Measurements from ENCODE around the gene OR11H6.
"Not testable (repeated sequence)": the region's sequence is repeated elsewhere in the genome, so short reads cannot be mapped to it uniquely, and the experiment has no call there.

OR11H6 gene

GRCh38 chr14:20235415-20235814 lies 11.9 kb downstream of the OR11H6 start:
- not testable (repeated sequence) for H3K4me1 ChIP-seq (ENCODE audit: control insufficient read depth in 5 of 5, insufficient read depth in 5 of 5, low read length in 5 of 5); H3K27me3 ChIP-seq (ENCODE audit: control insufficient read depth in 5 of 5, insufficient read depth in 4 of 5, low read length in 5 of 5); H3K36me3 ChIP-seq (ENCODE audit: control insufficient read depth in 5 of 5, insufficient read depth in 5 of 5, low read length in 5 of 5)

GRCh38 chr14:20247646-20248246 lies 24.2 kb downstream of the OR11H6 start:
- no peaks in the 10 kb centered on the region for H3K36me3 ChIP-seq (ENCODE audit: control insufficient read depth in 5 of 5, insufficient read depth in 5 of 5, low read length in 5 of 5)
- no peak overlapping the region for H3K27ac ChIP-seq (ENCODE audit: low read depth, low read length)

More at GRCh38 chr14:20235415-20235814, 11.9 kb downstream of the OR11H6 start:
- H3K9ac ChIP-seq (ENCODE audit: low read length in 5 of 5); H3K9me3 ChIP-seq (ENCODE audit: control insufficient read depth in 5 of 5, low read length in 5 of 5); H3K4me3 ChIP-seq (ENCODE audit: low read depth in 1 of 5, low read length in 5 of 5); H3K27ac ChIP-seq (ENCODE audit: low read depth, low read length): not testable (repeated sequence)

GRCh38 chr14:20262642-20263128 lies 39.2 kb downstream of the OR11H6 start:
- no peak overlapping the region for H3K9ac ChIP-seq (ENCODE audit: low read length in 5 of 5)
- H3K9me3 ChIP-seq (ENCODE audit: control insufficient read depth in 5 of 5, low read length in 5 of 5) = no peaks in the 10 kb centered on the region
- H3K4me3 ChIP-seq (ENCODE audit: low read depth in 1 of 5, low read length in 5 of 5) = no peak overlapping the region
- no peak overlapping the region for H3K27ac ChIP-seq (ENCODE audit: low read depth, low read length)
- no peaks in the 10 kb centered on the region for H3K4me1 ChIP-seq (ENCODE audit: control insufficient read depth in 5 of 5, insufficient read depth in 5 of 5, low read length in 5 of 5)
- H3K27me3 ChIP-seq (ENCODE audit: control insufficient read depth in 5 of 5, insufficient read depth in 4 of 5, low read length in 5 of 5) = no peaks in the 10 kb centered on the region
- H3K36me3 ChIP-seq (ENCODE audit: control insufficient read depth in 5 of 5, insufficient read depth in 5 of 5, low read length in 5 of 5) = no peaks in the 10 kb centered on the region

More at GRCh38 chr14:20247646-20248246, 24.2 kb downstream of the OR11H6 start:
- Histone ChIP-seq H3K9ac (ENCODE audit: low read length in 5 of 5) (no peak overlapping the region), H3K9me3 (ENCODE audit: control insufficient read depth in 5 of 5, low read length in 5 of 5) (peaks cover 3 to 8% (median 6%) of the 10 kb centered on the region in 5 donors), H3K4me3 (ENCODE audit: low read depth in 1 of 5, low read length in 5 of 5) (no peak overlapping the region), H3K27me3 (ENCODE audit: control insufficient read depth in 5 of 5, insufficient read depth in 4 of 5, low read length in 5 of 5) (no peaks in the 10 kb centered on the region), H3K4me1 (ENCODE audit: control insufficient read depth in 5 of 5, insufficient read depth in 5 of 5, low read length in 5 of 5) (no peaks in the 10 kb centered on the region)

DNA sequence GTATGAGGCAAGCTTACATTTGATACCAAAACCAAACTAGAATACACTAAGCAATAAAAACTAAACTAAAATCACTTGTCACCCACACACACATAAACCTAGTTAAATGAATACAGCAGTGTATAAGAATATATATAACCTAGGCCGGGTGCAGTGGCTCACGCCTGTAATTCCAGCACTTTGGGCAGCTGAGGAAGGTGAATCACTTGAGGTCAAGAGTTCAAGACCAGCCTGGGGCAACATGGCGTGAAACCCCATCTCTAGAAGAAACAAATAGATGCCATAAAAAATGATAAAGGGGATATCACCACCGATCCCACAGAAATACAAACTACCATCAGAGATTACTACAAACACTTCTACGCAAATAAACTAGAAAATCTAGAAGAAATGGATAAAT lies 40.9 kb downstream of the OR11H6 start:
- H3K27ac ChIP-seq (ENCODE audit: low read depth, low read length); H3K9ac ChIP-seq (ENCODE audit: low read length in 5 of 5); H3K9me3 ChIP-seq (ENCODE audit: control insufficient read depth in 5 of 5, low read length in 5 of 5); H3K36me3 ChIP-seq (ENCODE audit: control insufficient read depth in 5 of 5, insufficient read depth in 5 of 5, low read length in 5 of 5); H3K4me3 ChIP-seq (ENCODE audit: low read depth in 1 of 5, low read length in 5 of 5); H3K4me1 ChIP-seq (ENCODE audit: control insufficient read depth in 5 of 5, insufficient read depth in 5 of 5, low read length in 5 of 5); H3K27me3 ChIP-seq (ENCODE audit: control insufficient read depth in 5 of 5, insufficient read depth in 4 of 5, low read length in 5 of 5): not testable (repeated sequence)

- Histone ChIP-seq H3K9ac (ENCODE audit: low read length in 5 of 5) (no peak overlapping the region), H3K36me3 (ENCODE audit: control insufficient read depth in 5 of 5, insufficient read depth in 5 of 5, low read length in 5 of 5) (peaks cover 0 to 5% (median 2%) of the 10 kb centered on the region in 5 donors), H3K27me3 (ENCODE audit: control insufficient read depth in 5 of 5, insufficient read depth in 4 of 5, low read length in 5 of 5) (no peaks in the 10 kb centered on the region), H3K4me3 (ENCODE audit: low read depth in 1 of 5, low read length in 5 of 5) (no peak overlapping the region), H3K4me1 (ENCODE audit: control insufficient read depth in 5 of 5, insufficient read depth in 5 of 5, low read length in 5 of 5) (no peaks in the 10 kb centered on the region), H3K9me3 (ENCODE audit: control insufficient read depth in 5 of 5, low read length in 5 of 5) (peaks cover 0 to 13% (median 7%) of the 10 kb centered on the region in 5 donors), H3K27ac (ENCODE audit: low read depth, low read length) (no peak overlapping the region)
Measured at GRCh38 chr14:20274062-20274461, 50.6 kb downstream of the OR11H6 start.

Measured in subcutaneous abdominal adipose tissue (tissue), 5 donors.